Adrenal gland (tissue), 5 donors: ENCODE data around the gene KIF1A.

Experiments
- POLR2A ChIP-seq, 2 donors: fragments of 450-650 bp; IDR thresholded peaks; one replicate each; pipeline ENCODE4 v1.6.1; 2017; ENCODE audit warnings: antibody characterized with exemption in 2 of 2, mild to moderate bottlenecking in 2 of 2, moderate library complexity in 1 of 2
- TF ChIP-seq, protein P1 (sequence below), 6 experiments: fragments of 450-650 bp in 4 of 6; fragments of 200-600 bp in 2 of 6; sonication (generic) in 1 of 6; IDR thresholded peaks; 1 replicate in 5 of 6; 2 replicates in 1 of 6; pipeline versions ENCODE4 v1.5.1 to v1.8.0; 2016 to 2021; ENCODE audit warnings: antibody characterized with exemption in 6 of 6, mild to moderate bottlenecking in 2 of 6, moderate library complexity in 1 of 6
- donor health status: DM: no; HTN: no; CAD: no.

DNA sequence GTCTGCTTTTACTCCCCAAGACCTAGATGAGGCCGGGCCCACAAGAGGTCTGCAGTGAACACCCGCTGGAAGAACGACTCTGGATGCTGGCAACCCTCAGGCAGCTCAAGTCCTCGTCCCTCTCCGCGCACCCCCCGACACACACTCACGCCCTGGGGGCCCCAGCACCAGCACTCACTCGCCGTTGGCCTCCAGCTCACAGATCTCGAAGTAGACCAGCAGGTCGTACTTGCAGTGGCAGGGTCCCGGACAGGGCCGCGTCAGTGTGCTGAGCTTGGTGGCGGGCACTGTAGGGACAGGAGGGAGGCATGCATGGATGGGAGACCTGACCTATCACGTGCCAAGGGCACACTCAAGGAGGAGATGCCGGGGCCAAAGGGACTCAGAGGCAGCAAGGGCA is 78.9 kb downstream of the KIF1A start:
- TF ChIP-seq, protein P1, sequence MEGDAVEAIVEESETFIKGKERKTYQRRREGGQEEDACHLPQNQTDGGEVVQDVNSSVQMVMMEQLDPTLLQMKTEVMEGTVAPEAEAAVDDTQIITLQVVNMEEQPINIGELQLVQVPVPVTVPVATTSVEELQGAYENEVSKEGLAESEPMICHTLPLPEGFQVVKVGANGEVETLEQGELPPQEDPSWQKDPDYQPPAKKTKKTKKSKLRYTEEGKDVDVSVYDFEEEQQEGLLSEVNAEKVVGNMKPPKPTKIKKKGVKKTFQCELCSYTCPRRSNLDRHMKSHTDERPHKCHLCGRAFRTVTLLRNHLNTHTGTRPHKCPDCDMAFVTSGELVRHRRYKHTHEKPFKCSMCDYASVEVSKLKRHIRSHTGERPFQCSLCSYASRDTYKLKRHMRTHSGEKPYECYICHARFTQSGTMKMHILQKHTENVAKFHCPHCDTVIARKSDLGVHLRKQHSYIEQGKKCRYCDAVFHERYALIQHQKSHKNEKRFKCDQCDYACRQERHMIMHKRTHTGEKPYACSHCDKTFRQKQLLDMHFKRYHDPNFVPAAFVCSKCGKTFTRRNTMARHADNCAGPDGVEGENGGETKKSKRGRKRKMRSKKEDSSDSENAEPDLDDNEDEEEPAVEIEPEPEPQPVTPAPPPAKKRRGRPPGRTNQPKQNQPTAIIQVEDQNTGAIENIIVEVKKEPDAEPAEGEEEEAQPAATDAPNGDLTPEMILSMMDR (IDR thresholded peaks at IDR 0.05), result no peak
- no peak for TF ChIP-seq POLR2A (IDR thresholded peaks at IDR 0.05)
